GM12864 (cell line): ENCODE results near the gene REV3L.

Source experiments
- DNase-seq: peaks from one replicate; pipeline ENCODE4 v3.0.0-alpha.2; 2011; ENCODE audit warnings: low read depth
- H3K4me3 ChIP-seq: 2 replicates; pipeline ENCODE4 v1.5.1; 2011; ENCODE audit warnings: mild to moderate bottlenecking, low read depth, low read length, control low read depth
- TF ChIP-seq, protein P1 (sequence below): IDR thresholded peaks from 2 replicates; pipeline ENCODE4 v1.5.1; 2011; ENCODE audit warnings: low read depth, mild to moderate bottlenecking, moderate library complexity, low read length, control low read depth, inconsistent platforms; ENCODE audit errors: missing control alignments

REV3L gene

DNA sequence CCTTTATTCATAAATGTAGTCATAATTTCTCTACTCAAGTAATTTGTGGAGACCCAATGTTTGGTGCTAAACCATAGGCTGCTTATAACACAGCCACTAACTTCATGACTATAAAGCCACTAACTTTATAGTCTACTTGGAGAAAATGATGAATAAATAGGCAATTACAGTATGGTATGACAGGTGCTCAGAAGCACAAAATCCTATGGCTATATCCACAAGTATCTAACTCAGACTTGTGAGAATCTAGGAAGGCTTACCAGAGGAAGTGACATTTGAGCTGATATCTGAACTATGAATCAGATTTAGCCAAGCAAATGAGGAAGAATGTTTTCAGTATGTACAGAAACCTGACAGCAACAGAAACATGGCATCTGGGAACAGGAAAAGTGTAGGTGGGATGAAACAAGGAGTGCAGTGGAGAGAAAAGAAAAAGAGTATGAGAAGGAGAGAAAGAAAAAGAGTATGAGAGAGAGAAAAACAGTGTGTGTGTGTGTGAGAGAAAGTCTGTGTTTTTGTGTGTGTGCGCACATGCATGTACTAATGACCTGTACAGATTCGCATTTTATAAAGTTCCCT is 59.9 kb downstream of the REV3L start:
- no peak for DNase-seq
- no peak overlapping the region for H3K4me3 ChIP-seq
- TF ChIP-seq, protein P1, sequence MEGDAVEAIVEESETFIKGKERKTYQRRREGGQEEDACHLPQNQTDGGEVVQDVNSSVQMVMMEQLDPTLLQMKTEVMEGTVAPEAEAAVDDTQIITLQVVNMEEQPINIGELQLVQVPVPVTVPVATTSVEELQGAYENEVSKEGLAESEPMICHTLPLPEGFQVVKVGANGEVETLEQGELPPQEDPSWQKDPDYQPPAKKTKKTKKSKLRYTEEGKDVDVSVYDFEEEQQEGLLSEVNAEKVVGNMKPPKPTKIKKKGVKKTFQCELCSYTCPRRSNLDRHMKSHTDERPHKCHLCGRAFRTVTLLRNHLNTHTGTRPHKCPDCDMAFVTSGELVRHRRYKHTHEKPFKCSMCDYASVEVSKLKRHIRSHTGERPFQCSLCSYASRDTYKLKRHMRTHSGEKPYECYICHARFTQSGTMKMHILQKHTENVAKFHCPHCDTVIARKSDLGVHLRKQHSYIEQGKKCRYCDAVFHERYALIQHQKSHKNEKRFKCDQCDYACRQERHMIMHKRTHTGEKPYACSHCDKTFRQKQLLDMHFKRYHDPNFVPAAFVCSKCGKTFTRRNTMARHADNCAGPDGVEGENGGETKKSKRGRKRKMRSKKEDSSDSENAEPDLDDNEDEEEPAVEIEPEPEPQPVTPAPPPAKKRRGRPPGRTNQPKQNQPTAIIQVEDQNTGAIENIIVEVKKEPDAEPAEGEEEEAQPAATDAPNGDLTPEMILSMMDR, result no peak

- TF ChIP-seq, protein P1, result no peak
- H3K4me3 ChIP-seq, result no peak overlapping the region
- no peak for DNase-seq
Measured at GRCh38 chr6:111418971-111419693, 63.9 kb downstream of the REV3L start.

- TF ChIP-seq, protein P1, result no peak
- no peak overlapping the region for H3K4me3 ChIP-seq
- DNase-seq, result no peak
Measured at GRCh38 chr6:111417946-111418345, 65.1 kb downstream of the REV3L start.

GRCh38 chr6:111417181-111417585 is 65.8 kb downstream of the REV3L start:
- H3K4me3 ChIP-seq, result no peak overlapping the region
- DNase-seq, result no peak
- TF ChIP-seq, protein P1, result no peak

DNA sequence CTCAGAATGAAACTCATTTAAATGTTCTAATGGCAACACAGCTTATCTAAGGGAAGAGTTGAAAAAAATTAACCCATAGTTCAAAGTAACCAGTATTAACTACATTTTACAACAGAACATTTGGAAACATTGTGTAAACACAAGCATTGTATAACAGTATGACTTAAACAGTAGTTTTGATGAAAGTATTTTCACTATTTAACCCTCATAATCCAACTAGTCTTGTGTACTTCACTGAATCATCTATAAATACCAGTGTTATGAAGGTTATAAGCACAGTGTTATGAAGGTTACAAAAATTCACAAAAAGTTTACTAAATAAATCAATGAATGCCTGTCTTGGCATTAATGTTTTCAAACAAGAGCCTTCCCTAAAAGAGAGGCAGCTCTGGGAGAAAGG is 66.5 kb downstream of the REV3L start:
- no peak for DNase-seq
- TF ChIP-seq, protein P1, result no peak
- H3K4me3 ChIP-seq, result no peak overlapping the region

GRCh38 chr6:111414373-111414772 is 68.6 kb downstream of the REV3L start:
- TF ChIP-seq, protein P1, result no peak
- DNase-seq, result no peak

More at GRCh38 chr6:111414373-111414772, 68.6 kb downstream of the REV3L start:
- H3K4me3 ChIP-seq, result no peak overlapping the region
